ENCODE measurements around the gene MCRIP2.

MCRIP2 gene

DNA sequence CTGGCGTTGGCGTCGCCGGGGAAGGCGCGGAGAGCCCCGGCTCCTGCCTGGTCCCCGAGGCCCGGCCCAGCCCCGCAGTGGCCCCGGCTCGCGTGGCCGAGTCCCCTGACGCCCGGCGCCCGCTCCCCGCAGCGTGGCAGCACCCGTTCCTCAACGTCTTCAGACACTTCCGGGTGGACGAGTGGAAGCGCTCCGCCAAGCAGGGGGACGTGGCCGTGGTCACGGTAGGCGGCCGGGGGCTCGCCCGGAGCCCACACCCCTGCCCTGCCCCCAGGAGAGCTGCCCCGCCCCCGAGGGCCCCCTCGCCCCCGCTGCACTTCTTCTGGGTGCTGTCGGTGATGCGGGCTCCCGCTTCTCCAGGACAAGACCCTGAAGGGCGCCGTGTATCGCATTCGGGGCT is 8.0 kb downstream of the MCRIP2 start:
- no peak for DNase-seq

DNA sequence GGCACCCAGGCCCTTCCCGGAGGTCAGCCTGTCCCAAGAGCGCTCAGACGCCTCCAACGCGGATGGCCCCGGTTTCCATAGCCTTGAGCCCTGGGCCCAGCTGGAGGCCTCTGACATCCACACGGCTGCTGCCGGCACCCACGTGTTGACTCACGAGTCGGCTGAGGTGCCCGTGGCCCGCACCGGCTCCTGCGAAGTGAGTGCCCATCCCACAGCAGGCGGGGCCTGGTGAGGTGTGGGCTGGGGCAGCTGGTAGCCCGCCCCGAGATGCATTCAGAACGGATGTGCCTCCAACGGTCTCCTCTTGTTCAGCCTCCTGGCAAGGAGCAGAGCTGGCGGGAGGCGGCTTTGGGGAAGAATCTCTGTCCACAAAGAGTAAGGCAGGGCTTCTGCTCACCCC is 10.2 kb downstream of the MCRIP2 start:
- DNase-seq = no peak

DNA sequence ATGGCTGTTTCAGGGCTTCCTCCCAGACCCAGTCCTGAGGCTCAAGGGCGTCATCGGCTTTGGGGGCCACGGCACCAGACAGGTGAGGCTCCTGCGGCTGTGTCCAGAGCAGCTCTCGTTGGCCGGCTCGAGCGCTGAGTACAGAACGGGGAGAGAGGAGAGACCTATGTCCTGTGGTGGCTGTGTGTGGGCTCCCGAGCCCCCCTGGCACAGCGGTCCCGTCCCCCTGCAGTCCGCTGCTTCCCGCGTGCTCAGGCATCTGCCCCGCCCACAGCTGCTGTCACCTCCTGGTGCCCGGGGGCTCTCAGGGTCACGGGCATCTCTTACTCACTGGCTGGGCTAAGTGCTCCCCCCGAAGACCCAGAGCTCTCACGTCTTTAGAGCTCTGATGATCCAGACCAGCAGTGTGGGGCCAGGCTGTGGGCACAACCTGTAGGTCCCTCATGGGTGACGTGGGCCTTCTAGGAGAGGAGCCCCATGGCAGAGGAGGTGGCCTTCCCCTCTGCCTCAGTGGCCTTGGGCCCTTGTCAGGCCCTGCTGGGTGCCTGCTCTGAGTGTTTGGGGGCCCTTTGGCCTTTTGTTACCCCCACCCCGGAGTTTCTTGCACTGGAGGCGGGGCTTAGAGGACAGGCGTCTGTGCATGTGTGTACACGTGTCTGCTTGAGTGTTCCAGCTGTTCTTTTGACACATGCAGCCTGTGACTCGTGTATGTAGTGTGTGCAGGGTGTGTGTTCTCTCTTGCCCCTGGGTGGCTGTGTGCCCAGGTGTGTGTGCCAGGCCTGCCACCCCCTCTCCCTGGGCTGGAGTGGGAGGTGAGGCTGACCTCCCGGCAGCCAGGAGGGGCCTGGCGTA is 11.1 kb downstream of the MCRIP2 start:
- no peak for DNase-seq

DNA sequence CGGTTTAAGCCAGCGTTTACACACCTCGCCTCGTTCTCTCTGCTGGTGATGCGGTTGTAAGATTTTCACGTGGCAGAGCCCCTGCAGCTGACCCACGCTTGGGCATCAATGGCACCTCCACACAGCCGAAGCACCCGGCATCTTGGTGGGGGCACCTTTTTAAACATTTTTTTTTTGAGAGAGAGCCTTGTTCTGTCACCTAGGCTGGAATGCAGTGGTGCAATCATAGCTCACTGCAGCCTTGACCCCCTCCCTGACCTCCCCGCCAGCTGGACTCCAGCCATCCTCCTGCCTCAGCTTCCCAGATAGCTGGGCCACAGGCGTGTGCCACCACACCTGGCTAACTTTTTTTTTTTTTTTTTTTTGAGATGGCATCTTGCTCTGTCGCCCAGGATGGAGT is 12.4 kb downstream of the MCRIP2 start:
- no peak for DNase-seq

DNA sequence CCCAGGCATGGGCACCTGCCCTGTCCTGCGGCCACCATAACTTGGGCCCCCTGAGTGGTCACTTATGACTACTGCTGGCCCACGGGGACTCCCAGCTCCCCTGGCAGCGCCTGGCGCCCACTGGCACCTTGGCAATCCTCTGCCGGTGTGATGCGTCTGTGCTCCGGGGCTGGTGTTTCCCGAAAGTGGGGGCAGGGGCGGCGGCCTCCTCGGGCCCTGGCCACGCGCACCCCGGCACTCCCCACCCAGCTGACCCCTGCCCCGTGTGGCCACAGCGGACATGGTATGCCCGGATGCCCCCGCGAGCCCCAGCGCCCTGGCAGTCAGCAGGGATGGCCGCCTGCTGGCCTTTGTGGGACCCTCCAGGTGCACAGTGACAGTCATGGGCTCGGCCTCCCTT is 15.9 kb downstream of the MCRIP2 start:
- no peak for DNase-seq

DNA sequence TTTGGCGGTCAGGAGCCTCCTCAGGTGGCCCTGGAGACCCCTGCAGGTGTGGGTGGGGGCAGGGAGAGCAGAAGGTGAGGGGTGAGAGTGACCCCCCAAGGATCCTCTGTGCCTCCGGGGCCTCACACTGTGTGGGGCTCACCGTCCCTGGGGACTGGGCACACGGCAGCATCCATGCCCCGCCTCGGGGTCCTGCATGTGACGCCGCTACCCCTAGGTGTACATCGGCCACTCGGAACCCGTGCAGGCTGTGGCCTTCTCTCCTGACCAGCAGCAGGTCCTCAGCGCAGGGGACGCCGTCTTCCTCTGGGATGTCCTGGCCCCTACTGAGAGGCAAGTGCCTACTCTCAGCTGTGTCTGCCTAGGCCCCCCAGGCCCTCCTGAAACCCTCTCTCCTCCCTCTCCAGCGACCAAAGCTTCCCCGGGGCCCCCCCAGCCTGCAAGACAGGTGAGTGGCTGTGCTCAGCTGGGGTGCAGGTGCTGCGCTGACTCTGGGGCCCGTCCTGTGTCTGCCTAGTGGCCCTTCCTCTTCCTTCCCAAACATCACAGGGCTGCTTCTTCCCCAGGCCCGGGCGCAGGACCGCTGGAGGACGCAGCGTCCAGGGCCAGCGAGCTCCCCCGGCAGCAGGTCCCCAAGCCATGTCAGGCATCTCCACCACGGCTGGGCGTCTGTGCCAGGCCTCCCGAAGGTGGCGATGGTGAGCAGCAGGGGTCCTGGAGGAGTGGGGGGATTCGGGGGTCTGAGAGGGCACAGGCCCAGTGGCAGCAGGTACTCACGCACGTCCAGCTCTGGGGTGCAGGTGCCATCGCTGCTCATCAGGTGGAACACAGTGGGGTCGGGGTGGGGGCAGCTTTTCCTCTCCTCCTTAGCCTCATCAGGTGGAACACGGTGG is 17.3 kb downstream of the MCRIP2 start:
- DNase-seq = no peak

DNA sequence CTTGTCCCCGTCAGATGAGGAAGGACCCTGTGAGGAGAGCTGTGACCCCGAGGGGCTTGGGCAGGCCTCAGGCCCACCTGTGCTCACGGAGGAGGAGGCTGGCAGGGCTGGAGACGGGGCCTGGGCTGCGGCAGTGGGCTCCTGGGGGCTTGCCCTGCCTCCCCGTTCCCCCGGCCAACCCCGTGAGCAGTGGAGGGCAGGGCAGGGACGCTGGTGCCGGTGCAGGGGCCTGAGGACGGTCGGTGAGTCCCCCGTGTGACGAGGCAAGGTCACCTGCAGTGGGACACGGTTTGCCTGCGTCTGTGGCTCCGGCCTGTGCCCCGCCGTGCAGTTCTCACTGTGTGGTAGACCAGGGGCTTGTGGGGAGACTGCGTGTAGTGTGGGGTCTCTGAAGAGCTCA is 18.0 kb downstream of the MCRIP2 start:
- DNase-seq = no peak

DNA sequence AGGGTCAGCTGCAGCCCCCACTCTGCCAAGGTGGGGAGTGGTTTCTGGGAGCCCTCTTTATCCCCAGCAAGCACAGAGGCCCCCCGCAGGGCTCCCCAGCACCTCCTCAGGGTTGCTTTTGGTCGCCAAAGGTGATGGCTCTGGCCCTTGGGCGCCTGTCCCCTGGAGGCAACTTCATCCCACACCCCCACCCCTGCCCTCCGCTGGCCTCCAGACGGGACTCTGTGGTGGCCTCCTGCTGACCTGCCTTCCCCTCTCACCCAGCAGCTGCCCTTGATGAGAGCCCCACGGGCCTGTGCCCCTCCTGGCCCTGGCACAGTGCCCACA is 18.5 kb downstream of the MCRIP2 start:
- DNase-seq = no peak

DNA sequence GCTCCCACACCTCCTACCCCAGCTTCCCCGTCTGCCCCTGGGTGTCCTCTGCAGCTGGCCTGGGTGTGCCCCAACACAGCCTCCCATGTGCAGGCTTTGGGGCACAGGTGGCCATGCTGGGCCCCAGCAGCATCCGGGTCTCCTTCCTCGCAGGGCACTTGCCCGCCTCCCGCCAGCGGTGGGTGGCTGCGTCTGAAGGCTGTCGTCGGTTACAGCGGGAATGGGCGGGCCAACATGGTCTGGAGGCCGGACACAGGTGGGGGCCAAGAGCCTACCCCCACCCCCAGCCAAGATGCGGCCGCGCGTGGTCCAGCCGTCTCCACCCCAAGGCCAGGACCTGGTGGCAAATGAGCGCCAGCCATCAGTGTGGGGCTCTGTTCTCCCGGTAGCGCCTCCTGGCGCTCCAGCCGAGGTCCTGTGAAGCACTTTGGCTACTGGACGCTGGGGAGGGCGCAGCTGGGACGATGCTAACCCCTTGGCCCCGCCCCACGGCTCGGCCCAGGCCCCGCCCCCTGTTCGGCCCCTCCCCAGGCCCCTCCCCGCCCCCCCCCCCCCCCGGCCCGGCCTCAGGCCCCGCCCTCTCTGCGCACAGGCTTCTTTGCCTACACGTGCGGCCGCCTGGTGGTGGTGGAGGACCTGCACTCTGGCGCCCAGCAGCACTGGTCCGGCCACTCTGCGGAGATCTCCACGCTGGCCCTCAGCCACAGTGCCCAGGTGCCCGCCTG is 19.0 kb downstream of the MCRIP2 start:
- DNase-seq = no peak

DNA sequence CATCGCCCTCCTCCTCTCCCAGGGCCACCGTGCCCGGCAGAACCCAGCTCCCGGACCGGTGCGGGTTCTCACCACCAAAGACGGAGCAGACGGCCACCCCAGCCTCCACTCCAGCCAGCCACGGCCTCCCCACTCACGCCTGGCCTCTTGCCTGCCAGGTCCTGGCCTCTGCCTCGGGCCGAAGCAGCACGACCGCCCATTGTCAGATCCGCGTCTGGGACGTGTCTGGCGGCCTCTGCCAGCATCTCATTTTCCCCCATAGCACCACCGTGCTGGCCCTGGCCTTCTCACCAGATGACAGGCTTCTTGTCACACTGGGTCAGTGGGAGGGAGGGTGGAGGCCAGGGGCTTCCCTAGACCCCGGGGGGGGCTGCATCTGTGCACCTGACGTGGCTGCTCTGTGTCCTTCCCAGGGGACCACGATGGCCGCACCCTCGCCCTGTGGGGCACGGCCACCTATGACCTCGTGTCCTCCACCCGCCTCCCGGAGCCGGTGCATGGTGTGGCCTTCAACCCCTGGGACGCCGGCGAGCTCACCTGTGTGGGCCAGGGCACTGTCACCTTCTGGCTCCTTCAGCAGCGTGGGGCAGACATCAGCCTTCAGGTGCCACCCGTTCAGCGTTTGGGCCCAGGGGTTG is 19.7 kb downstream of the MCRIP2 start:
- no peak for DNase-seq

DNA sequence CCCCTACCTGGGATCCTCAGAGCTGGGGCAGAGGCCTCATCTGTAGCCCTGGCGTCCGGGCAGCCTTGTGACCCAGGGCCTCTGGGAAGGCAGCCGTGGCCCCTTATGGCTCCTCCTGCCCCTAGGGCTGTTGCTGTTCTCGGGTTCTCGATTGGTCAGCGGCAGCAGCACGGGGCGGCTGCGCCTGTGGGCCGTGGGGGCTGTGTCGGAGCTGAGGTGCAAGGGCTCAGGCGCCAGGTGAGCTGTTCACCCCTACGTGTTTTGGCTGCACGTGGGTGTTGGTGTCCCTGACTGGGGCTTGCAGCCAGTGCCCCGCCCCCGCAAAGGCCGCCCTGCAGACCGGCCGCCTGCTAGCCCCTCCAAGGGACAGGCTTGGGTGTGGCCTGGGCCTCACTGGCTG is 20.5 kb downstream of the MCRIP2 start:
- no peak for DNase-seq

DNA sequence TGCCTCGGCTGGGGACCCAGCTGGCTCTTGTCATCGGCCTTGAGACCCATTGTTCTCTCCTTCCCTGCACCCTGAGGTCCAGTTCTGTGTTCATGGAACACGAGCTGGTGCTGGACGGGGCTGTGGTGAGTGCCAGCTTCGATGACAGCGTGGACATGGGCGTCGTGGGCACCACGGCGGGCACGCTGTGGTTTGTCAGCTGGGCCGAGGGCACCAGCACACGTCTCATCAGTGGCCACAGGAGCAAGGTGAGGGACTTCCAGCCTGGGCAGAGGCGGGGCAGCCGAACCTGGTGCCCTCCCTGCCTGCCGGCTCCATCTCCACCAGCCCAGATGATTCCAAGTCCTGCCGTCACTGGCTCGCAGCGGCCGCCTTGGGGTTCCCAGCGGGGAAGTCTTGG is 21.0 kb downstream of the MCRIP2 start:
- DNase-seq = no peak

DNA sequence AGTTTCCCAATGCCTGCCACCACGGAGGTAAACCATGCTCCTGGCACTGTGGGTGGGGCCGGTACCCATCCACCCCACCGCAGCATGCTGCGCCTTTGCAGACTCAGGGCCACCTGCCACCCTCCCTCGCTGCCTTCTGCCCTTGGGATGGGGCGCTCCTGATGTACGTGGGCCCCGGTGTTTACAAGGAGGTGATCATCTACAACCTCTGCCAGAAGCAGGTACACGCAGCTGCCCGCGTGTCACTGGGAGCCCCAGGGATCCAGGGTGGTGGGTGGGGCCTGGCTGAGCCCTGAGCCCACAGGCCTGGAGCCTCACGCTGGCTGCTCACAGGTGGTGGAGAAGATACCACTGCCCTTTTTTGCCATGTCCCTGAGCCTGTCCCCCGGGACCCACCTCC is 24.9 kb downstream of the MCRIP2 start:
- DNase-seq = no peak

DNA sequence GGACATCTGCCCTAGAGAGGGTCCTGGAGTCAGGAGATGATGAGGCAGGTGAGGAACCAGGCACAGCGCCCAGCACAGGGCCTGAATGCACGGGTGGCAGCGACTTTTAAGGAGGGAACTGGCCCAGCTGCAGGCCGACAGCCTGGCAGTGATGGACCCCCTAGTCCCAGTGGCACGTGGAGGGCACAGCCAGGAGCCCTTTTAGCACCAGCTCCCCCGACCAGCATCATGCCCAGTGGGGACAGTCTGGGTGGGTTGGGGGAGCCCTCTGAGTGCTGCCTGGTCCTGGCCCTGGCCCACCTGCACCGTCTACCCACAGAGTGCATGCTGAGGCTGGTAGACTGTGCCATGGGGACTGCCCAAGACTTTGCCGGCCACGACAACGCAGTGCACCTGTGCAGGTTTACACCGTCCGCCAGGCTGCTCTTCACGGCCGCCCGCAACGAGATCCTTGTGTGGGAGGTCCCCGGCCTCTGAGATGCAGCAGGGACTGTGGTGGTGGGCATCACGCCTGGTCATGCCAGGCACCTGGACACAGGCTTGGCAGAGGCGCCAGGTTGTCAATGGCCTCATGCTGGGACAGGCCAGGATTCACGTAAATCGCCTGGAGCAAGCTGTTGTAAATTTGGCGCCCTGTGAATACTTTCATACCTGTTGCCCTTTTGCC is 25.6 kb downstream of the MCRIP2 start:
- no peak for DNase-seq

DNA sequence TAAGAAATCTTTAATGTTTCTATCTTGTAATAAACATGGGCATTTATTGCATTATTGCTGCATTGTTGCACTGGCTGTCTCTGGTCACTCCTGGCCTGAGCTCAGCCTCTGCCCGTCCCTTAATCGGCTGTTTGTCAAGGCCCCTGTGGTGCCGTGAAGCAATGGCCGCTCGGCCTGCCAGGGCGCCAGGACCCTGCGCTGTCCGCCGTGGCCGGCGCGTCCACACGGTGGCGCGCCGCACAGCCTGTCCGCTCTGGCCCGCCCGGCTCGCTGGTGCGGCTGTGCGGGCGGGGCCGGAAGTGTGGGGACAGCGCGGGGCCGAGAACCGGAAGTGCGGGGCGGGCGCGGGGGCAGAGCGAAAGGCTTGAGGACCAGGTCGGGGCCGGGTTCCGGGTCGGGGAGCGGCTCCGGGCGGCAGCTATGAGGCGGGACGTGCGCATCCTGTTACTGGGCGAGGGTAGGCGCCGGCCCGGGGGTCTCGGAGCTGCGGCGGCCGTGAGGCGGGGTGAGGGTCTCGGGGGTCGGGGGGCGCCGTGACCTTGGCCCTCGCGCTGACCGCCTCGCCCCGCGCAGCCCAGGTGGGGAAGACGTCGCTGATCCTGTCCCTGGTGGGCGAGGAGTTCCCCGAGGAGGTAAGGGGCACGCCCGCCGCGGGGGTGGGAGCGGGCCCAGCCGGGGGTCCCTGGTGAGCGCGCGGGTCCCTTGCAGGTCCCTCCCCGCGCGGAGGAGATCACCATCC is 26.3 kb downstream of the MCRIP2 start, which contains the start of gene RHOT2:
TSS of gene RHOT2 (plus strand) at position 353 of the 739 bp plus-strand sequence. CDS start at position 421, 68 bp downstream.
- DNase-seq = peak; percentile 10

DNA sequence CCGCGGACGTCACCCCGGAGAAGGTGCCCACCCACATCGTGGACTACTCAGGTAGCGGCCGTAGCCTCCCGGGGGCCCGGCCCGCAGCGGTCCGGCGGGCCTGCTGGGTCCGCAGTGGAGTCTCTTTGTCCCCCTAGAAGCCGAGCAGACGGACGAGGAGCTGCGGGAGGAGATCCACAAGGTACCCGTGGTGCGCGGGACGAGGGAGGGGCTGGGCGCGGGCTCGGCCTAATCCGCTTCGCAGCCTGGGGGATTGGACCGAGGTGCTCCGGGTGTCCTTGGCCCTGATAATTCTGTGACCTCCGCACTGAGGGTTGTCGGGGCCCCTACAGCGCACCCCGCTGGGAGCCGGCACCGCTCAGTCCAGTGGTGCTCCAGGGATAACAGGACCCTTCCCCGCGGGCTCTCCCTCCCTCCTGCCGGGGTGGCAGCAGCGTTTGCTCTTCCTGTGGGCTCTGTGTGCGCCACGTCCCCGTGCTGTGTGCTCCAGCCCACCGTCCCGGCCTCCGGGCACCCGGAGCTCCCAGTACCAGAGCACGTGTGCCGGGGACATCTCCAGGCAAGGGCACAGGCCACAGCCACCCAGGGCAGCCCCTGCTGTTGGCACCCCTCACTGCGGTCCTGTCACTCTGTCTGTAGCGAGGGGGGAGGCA is 27.0 kb downstream of the MCRIP2 start:
- no peak for DNase-seq

DNA sequence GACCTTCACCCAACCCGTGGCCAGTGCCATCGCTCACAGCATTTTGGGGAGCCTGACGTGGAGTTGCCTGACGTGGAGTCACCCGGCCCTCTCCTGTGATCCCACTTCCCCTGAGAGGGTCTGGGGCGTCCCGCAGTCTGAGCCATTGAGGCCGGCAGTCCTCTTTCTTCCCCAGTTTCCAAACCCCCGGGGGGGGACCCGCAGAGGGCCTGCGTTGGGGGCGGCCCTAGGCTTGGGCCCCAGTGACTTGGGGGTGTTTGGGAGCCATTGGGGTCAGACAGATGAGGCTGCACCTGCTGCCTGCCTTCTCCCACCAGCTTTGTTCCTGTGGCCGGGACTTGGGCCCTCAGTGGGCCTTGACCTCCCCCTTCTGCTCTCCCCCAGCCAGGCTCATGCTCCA is 28.0 kb downstream of the MCRIP2 start:
- DNase-seq = no peak

DNA sequence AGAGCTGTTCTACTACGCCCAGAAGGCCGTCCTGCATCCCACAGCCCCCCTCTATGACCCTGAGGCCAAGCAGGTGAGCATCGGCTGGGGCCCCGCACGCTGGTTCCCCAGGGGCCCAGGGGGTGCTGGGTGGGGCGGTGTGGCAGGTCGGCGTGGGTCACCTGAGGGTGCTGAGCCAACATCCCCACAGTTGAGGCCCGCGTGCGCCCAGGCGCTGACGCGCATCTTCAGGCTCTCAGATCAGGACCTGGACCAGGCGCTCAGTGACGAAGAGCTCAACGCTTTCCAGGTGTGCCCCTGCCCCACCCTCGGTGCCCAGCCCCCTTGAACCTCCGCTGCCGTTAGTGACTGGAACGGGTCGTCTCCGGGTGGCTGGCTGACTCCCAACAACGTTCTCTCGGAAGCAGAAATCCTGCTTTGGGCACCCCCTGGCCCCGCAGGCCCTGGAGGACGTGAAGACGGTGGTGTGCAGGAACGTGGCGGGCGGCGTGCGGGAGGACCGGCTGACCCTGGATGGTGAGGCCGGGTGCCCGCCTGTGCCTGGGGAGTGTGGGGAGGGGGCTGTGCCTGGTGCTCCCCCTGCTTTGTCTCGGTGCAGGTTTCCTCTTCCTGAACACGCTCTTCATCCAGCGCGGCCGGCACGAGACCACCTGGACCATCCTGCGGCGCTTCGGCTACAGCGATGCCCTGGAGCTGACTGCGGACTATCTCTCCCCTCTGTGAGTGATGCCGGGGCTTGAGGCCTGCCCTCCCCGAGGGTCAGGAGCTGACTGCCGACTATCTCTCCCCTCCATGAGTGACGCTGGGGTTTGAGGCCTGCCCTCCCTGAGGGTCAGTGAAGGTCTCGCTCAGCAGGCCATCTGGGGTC is 29.1 kb downstream of the MCRIP2 start:
- DNase-seq = no peak

DNA sequence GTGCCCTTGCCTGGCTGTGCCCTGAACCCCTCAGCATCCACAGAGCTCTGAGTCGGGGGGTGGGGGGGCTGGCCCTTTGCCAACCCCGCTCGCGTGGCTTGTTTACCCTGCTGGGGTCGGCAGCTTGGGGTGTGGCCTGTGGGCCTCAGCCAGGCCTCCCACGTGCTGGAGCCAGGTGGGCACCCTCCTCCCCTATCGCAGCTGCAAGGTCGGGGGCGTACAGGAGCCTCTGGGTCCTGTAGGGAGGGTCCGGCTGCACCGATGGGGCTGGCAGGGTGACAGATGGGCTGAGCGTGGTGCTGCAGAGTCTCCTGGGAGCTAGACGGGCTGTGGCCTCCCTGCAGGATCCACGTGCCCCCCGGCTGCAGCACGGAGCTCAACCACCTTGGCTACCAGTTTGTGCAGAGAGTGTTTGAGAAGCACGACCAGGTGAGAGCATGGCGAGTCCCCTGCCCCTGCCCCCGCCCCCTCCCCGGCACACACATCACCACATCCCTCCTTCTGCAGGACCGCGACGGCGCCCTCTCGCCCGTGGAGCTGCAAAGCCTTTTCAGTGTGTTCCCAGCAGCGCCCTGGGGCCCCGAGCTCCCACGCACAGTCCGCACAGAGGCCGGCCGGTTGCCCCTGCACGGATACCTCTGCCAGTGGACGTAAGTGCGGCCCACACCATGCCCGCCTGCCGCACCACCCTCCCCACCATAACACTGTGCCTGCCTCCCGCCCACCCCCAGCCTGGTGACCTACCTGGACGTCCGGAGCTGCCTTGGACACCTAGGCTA is 29.9 kb downstream of the MCRIP2 start:
- DNase-seq = no peak
